ENCODE results near the gene BPGM. TPM values are rescaled to one million over a fixed set of nuclear protein-coding genes. Genes with fewer than 3 reads are reported as not detected.

The BPGM gene
- total RNA-seq, result 10 to 100 TPM; 18.6 to 19.7 TPM

DNA sequence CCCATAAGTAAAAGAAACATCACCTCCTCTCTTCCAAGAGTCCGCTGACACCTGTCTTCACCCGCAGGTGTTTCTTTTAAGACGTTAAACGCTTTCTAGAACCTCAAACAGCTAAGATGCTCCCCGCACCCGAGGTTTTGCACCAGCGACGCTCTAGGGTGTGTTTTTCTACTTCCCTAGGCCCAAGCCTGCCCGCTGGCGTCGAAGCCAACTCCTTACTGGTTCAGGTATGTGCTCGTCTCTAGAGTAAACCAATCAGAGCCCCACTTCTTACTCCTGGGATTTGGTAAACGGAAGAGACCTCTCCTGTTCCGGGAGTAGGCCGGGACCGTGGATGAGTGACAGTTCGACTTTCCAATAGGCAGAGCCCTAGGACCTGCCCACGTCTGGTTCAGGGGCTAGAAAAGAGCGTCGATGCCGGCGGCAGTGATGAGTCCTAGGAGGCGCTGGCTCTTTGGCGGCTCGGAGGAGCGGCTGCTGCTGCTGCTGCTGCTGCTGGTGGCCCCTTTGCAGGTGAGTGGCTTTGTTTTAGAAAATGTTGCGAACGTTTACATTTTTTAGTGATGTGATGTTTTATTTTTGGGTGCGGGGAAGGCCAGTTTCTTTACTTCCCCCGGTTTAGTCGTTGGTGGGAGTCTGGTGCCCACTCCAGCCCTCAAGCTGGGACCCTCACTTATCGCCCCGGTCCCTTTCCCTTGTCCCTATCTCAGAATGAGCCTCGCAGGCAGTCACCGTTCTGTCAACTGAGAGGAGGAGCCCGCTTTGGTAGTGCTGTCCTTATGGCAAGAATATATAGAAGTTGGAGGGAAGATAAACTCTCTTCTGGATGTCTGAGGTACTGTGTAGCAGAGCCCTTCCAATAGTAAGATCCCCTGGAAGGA is at the start of gene BPGM:
BPGM (plus strand) TSS at position 429 of the 881 bp plus-strand sequence. CDS start 14,655 bp downstream, outside the sequence.
- Mint-ChIP-seq H3K27ac (no peak within 1 kb of the TSS), H3K4me3 (no peak within 1 kb of the TSS), H3K9me3 (ENCODE audit: low read depth) (peaks cover 2% of the 10 kb centered on the region), H3K36me3 (peaks cover 13% of the 10 kb centered on the region), H3K4me1 (peaks cover 35% of the 10 kb centered on the region), H3K27me3 (no peaks in the 10 kb centered on the region)
- ATAC-seq (peak; percentile 99), DNase-seq (peak; percentile 98)
- CTCF ChIA-PET, result interaction anchor here (0.9 to 4.6 kb wide), 7 partner anchors 11 to 214 kb away, joined by 3 to 41 read pairs (median 6); no protein-coding TSS in a partner anchor

DNA sequence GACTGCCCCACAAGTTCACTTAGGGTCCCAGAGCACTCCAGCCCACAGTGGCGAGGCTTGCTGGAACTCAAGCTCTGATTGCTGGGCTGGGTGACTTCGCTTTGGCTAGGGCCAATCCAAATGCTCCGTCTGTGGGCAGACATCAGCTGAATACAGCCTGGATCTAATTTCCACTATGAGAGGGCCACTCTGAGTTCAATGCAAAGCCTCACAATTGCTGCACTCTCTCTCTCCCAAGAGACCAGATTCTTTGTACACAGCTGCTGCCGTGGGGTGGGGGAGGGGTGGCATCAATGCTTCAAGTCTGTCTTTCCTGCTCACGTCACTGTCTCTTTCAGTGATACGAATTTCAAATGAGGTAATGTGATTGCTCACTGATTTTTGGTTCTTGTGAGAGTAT is 47.3 kb upstream of the BPGM start:
- H3K4me1 Mint-ChIP-seq, result peaks cover 2% of the 10 kb centered on the region
- H3K27ac Mint-ChIP-seq, result no peak overlapping the region
- no peak for ATAC-seq
- no peaks in the 10 kb centered on the region for H3K9me3 Mint-ChIP-seq (ENCODE audit: low read depth)
- DNase-seq, result no peak
- H3K27me3 Mint-ChIP-seq, result peaks cover 42% of the 10 kb centered on the region
- H3K36me3 Mint-ChIP-seq, result no peaks in the 10 kb centered on the region
- CTCF ChIA-PET, result interaction anchor here (1.0 kb wide), 2 partner anchors 8 to 85 kb away, joined by 3 read pairs; no protein-coding TSS in a partner anchor
- no peak overlapping the region for H3K4me3 Mint-ChIP-seq

DNA sequence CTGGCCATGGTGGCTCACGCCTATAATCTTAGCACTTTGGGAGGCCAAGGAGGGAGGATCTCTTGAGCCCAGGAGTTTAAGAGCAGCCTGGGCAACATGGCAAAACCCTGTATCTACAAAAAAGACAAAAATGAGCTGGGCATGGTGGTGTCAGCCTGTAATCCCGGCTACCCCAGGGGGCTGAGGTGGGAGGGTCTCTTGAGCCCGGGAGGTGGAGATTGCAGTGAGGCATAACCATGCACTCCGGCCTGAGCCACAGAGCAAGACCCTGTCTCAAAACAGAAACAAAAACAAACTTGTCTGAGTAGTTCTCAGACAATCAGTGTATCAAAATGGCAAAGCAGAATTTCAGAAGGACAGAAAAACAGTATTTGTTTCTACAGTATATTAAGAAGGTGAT is 45.2 kb upstream of the BPGM start:
- Mint-ChIP-seq H3K4me3 (no peak overlapping the region), H3K36me3 (no peaks in the 10 kb centered on the region), H3K4me1 (peaks cover 4% of the 10 kb centered on the region), H3K9me3 (ENCODE audit: low read depth) (no peaks in the 10 kb centered on the region), H3K27ac (no peak overlapping the region), H3K27me3 (peaks cover 51% of the 10 kb centered on the region)
- CTCF ChIA-PET, result no interaction called here
- no peak for ATAC-seq
- no peak for DNase-seq

DNA sequence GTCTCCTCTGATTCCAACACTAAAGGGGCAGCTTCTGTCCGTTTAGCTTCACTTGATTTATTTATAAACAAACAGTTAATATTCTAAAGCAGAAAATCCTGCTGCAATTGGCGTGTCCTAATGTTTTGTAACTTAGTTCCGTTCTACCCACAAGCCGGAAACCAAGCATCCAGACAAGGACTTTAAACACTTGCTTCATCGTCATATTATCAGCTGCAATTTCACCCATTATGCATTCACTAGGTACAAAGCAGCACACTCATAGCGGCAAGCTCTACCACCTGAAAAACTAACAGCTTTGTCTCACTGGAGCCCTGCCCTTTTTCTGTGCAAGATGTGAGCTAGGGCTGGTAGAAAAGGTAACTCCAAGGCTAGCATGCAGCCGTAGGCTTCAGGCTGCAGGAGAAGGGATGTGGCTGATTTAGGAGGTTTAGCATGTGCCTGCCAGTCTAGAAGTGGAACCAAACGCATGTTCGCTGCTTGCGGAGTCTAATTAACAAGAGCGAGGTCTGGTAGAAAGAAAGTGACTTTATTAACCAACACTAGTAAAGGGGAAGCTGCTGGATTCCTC is 43.7 kb upstream of the BPGM start:
- Mint-ChIP-seq H3K4me3 (no peak overlapping the region), H3K36me3 (no peaks in the 10 kb centered on the region), H3K27ac (no peak overlapping the region), H3K4me1 (peaks cover 10% of the 10 kb centered on the region), H3K27me3 (peaks cover 55% of the 10 kb centered on the region), H3K9me3 (ENCODE audit: low read depth) (no peaks in the 10 kb centered on the region)
- CTCF ChIA-PET, result interaction anchor here (1.2 to 1.6 kb wide), 4 partner anchors 54 to 170 kb away, joined by 3 to 9 read pairs (median 4); partner anchors contain the start of gene AKR1B15
- ATAC-seq, result no peak
- DNase-seq, result no peak

DNA sequence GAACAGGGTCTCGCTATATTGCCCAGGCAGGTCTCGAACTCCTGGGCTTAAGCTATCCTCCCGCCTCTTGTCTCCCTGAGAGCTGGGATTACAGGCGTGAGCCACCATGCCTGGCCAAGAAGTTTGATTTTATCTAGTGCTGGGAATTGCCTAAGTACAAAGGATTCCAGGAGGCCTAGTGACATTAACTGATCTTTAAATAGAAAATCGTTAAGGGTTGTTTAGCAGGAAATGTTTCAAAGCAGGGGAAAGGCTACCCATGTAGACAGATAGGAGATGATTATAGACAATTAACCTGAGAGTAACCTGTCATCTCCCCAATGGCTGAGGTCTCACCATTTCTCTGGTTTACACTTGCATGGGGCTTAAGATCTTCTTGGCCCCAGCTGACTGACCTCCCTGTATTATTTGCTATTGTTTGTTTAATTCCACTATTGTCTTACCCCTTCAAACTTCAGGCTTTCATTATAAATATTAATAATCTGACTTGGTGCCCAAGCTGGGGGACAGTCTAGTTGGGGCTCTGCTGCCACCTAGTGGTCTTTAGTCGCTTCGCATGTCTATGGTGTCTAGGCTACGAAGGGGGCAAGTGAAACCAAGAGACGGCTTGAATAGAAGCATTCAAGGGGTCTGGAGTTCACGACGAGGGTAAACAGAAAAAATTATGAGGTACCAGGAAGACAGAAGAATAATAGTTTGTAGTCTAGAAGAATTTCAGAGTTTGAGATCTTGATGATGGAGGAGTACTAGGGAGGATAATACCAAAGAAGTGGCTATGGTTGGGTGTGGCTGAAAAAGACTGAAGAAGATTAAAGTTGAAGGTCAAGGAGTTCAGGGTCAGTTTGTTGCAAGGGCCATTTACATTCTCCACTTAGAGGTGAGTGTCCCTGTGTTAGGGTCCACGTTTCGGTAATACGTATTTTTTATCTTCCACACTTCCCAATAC is 40.4 kb upstream of the BPGM start:
- no peaks in the 10 kb centered on the region for H3K36me3 Mint-ChIP-seq
- DNase-seq, result peak; percentile 73
- H3K4me3 Mint-ChIP-seq, result peak overlapping the region; percentile 59
- H3K9me3 Mint-ChIP-seq (ENCODE audit: low read depth), result no peaks in the 10 kb centered on the region
- H3K27me3 Mint-ChIP-seq, result peaks cover 63% of the 10 kb centered on the region
- H3K27ac Mint-ChIP-seq, result no peak overlapping the region
- ATAC-seq, result peak; percentile 93
- peaks cover 10% of the 10 kb centered on the region for H3K4me1 Mint-ChIP-seq
- CTCF ChIA-PET, result interaction anchor here (0.7 to 3.5 kb wide), 12 partner anchors 14 to 173 kb away, joined by 3 to 20 read pairs (median 4); no protein-coding TSS in a partner anchor

DNA sequence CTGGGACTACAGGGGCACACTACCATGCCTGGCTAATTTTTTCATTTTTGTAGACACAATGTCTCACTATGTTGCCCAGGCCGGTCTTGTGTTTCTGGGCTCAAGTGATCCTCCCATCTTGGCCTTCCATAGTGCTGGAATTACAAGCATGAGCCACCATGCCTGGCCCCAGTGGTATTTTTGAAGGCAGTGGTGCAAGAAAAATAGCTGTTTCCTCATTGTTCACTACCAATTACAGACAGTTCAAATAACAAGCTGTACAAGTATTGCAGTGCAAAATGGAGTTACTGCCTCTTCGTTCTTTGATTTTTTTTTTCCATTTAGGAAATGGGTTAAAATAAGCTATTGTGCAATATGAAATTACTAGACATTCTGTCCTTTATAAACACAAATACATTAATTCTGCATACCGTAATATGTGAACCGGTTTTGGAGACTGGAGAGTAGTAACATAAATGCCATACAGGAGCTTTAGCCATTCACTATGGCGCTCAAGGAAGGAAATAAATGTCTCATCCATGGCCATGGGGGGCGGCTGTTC is 35.0 kb upstream of the BPGM start:
- H3K4me3 Mint-ChIP-seq, result no peak overlapping the region
- CTCF ChIA-PET, result interaction anchor here (1.1 to 2.9 kb wide), 3 partner anchors 9 to 179 kb away, joined by 3 to 10 read pairs (median 3); no protein-coding TSS in a partner anchor
- no peak for DNase-seq
- peaks cover 20% of the 10 kb centered on the region for H3K4me1 Mint-ChIP-seq
- H3K27me3 Mint-ChIP-seq, result peaks cover 38% of the 10 kb centered on the region
- no peak overlapping the region for H3K27ac Mint-ChIP-seq
- H3K9me3 Mint-ChIP-seq (ENCODE audit: low read depth), result no peaks in the 10 kb centered on the region
- peaks cover 2% of the 10 kb centered on the region for H3K36me3 Mint-ChIP-seq
- ATAC-seq, result no peak

DNA sequence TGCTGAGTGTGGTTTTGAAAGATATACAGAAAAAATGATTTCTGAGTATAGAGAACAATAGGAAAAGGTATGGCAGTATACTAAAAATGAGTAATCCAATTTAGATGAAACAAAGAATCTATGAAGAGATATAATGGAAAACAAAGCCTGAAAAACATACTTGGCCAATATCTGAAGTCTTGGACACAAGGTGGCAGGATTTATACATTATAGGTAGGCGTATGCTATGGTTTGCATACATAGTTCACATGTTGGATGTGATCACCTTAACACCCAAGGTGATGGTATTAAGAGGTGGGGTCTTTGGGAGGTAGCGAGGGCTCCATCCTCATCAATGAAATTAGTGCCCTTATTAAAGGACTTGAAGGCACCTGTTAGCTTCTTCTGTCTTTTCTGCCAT is 34.5 kb upstream of the BPGM start:
- DNase-seq (no peak), ATAC-seq (no peak)
- CTCF ChIA-PET, result interaction anchor here (1.3 to 2.9 kb wide), 2 partner anchors 20 to 180 kb away, joined by 3 to 10 read pairs; no protein-coding TSS in a partner anchor
- Mint-ChIP-seq H3K9me3 (ENCODE audit: low read depth) (no peaks in the 10 kb centered on the region), H3K36me3 (peaks cover 2% of the 10 kb centered on the region), H3K27ac (no peak overlapping the region), H3K4me1 (peaks cover 16% of the 10 kb centered on the region), H3K4me3 (no peak overlapping the region), H3K27me3 (peaks cover 38% of the 10 kb centered on the region)

DNA sequence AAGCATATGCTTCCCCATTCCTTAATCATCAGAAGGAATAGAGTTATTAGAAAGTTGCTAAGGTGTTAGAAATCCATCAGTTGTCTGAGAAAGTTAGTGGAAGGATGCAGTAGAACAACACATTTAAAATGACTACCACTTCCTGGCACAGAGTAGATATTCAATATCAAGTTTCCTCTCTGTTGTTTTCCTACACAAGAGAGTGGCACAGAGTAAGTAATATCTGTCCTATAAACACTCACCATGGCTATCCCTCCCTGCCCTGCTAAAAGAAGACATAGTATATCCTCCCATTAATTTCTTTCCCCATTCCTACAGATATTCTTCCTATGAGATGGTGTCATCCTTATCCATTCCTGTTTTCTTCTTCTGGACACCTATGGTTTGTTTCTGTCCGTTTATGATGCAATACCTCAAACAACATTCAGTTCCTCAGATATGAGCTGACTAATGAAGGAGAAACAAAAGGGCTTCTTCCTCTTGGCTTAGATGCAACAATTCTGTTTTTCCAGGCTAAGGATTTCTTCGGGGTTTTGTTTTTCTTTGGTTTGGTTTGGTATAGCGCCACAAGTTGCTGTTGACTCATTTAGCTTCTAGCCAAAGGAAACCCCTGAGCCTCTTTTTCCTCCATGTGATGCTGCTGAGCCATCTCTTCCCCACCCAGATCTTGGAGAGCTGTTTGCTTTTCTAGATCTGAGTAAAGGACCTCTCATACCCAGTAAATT is 32.9 kb upstream of the BPGM start:
- ATAC-seq, result peak; percentile 75
- CTCF ChIA-PET, result interaction anchor here (1.1 kb wide), 1 partner anchor 181 kb away, joined by 3 read pairs; no protein-coding TSS in a partner anchor
- peaks cover 19% of the 10 kb centered on the region for H3K4me1 Mint-ChIP-seq
- DNase-seq, result peak; percentile 57
- peaks cover 2% of the 10 kb centered on the region for H3K36me3 Mint-ChIP-seq
- H3K27ac Mint-ChIP-seq, result peak overlapping the region; percentile 41
- no peaks in the 10 kb centered on the region for H3K9me3 Mint-ChIP-seq (ENCODE audit: low read depth)
- peaks cover 35% of the 10 kb centered on the region for H3K27me3 Mint-ChIP-seq
- H3K4me3 Mint-ChIP-seq, result no peak overlapping the region

DNA sequence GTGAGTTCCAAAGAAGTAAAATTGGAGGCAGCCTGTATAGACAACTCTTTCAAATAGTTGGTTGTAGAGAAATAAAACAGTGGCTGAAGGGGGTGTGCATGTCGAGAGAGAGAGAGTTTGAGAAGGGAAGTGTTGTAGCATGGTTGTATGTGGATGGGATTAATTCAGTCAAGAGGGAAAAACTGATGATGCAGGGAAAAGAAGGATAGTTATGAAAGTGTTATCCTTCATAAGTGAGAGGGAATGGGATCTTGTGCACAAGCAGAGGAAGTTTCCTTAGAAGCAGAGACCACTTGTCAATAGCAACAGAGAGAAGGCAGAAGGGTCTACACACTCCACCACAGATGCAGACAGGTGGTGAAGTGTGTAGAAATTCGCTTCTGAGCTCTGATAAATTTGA is 30.0 kb upstream of the BPGM start:
- ATAC-seq (no peak), DNase-seq (no peak)
- Mint-ChIP-seq H3K4me3 (no peak overlapping the region), H3K4me1 (peaks cover 19% of the 10 kb centered on the region), H3K9me3 (ENCODE audit: low read depth) (no peaks in the 10 kb centered on the region), H3K36me3 (peaks cover 2% of the 10 kb centered on the region), H3K27ac (no peak overlapping the region), H3K27me3 (peaks cover 48% of the 10 kb centered on the region)
- CTCF ChIA-PET, result interaction anchor here (1.0 to 1.1 kb wide), 2 partner anchors 16 to 554 kb away, joined by 3 read pairs; partner anchors contain the start of gene CYREN

DNA sequence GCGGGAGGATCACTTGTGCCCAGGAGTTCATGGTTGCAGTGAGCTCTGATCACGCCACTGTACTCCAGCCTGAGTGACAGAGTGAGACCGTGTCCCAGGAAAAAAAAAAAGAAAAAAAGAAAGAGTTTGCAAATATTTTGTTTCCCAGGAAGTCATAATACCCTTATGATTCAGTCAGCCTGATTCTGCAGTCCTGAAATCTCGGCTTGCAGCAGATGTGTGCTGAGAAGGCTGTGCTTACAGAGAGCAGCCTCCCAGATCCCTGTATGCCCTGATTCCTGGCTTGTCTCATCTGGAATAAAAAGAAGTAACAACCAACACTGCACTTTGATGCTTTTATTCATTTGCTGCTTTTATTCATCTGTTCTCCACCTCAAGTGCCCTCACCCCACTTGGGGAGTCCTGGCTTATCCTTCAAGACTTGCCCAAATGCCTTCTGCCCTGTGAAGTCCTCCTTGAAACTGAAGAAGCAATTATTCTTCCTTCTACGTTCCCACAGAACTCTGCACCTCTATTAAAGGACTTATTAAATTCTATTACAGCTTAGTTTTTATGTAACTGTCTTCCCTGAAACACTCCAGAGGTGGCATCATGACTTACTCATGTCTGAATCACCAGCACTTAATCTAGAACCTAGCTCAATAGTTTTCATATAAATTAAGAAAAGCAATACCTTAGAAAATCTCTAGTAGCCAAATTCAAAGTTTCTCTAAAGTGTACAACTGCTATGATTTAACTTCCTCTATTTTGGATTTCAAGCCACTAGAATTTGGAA is 27.7 kb upstream of the BPGM start:
- no peak for ATAC-seq
- Mint-ChIP-seq H3K27me3 (peaks cover 64% of the 10 kb centered on the region), H3K36me3 (peaks cover 2% of the 10 kb centered on the region), H3K9me3 (ENCODE audit: low read depth) (no peaks in the 10 kb centered on the region), H3K4me3 (no peak overlapping the region), H3K27ac (no peak overlapping the region), H3K4me1 (peaks cover 9% of the 10 kb centered on the region)
- CTCF ChIA-PET, result interaction anchor here (1.4 kb wide), 1 partner anchor 13 kb away, joined by 3 read pairs; no protein-coding TSS in a partner anchor
- no peak for DNase-seq

DNA sequence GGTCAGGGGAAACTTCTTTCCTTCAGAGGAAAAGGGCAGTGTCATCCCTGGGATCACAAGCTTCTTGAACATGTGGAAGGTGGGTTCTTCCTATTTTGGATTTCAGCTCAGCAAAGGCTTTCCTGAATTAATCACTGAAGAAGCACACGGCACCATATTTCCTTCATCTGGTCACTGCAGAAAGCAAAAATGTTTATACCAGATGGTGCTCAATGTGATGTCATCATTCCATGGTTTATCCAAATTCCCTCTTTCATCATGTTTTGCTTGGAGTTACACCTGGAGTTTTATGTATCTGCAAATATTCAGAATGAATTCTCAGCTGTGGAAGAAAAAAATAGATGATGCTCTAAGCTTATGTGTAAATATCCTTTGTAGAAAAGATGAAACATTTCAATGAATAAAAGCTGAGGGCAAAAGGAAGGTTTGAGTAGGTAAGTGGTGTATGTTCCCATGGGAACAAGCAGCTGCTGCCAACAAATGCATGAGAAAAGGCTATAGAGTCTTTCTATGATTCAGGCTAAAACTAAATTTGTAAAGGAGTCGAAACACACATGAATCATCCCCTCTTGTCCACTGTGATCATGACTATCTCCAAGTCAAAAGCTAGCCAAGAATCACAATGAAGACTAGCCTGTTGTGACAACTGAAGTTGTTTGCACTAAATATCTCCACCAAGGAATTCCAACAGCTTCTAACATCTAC is 26.9 kb upstream of the BPGM start:
- Mint-ChIP-seq H3K4me3 (no peak overlapping the region), H3K27me3 (peaks cover 68% of the 10 kb centered on the region), H3K36me3 (peaks cover 2% of the 10 kb centered on the region), H3K4me1 (peaks cover 4% of the 10 kb centered on the region), H3K9me3 (ENCODE audit: low read depth) (no peaks in the 10 kb centered on the region), H3K27ac (no peak overlapping the region)
- ATAC-seq, result no peak
- CTCF ChIA-PET, result interaction anchor here (0.6 to 1.4 kb wide), 2 partner anchors 10 to 14 kb away, joined by 3 read pairs; no protein-coding TSS in a partner anchor
- no peak for DNase-seq

Data from activated CD8-positive, alpha-beta memory T cell treated with anti-CD3 and anti-CD28 coated beads, Interleukin-2, amount 10 ng/mL, durations not matched to agents 7 days and 5 days (primary cell).